HG03378 (cell line): ENCODE data around the gene HSP90AA1.

ENCODE experiments used
- ATAC-seq: cut with Tn5 transposase; IDR thresholded peaks from one replicate; pipeline ENCODE4 v1.9.1; 2021; ENCODE audit warnings: mild to moderate bottlenecking, moderate library complexity; ENCODE audit not compliant: unreplicated experiment

Gene HSP90AA1

GRCh38 chr14:102043251-102044025, 43.4 kb downstream of the HSP90AA1 start:
- no peak for ATAC-seq

GRCh38 chr14:102042699-102043098, 44.1 kb downstream of the HSP90AA1 start:
- no peak for ATAC-seq

- no peak for ATAC-seq
Measured at GRCh38 chr14:102040153-102040552, 46.7 kb downstream of the HSP90AA1 start.

- ATAC-seq, result no peak
Measured at GRCh38 chr14:102039157-102039556, 47.7 kb downstream of the HSP90AA1 start.

- ATAC-seq, result no peak
Measured at GRCh38 chr14:102037686-102038085, 49.2 kb downstream of the HSP90AA1 start.

- no peak for ATAC-seq
Measured at GRCh38 chr14:102035914-102036313, 50.9 kb downstream of the HSP90AA1 start.

- ATAC-seq, result no peak
Measured at GRCh38 chr14:102034301-102034700, 52.5 kb downstream of the HSP90AA1 start.

- no peak for ATAC-seq
Measured at GRCh38 chr14:102033241-102033640, 53.6 kb downstream of the HSP90AA1 start.
